ENCODE data around the gene KRTAP5-5.

KRTAP5-5 gene

DNA sequence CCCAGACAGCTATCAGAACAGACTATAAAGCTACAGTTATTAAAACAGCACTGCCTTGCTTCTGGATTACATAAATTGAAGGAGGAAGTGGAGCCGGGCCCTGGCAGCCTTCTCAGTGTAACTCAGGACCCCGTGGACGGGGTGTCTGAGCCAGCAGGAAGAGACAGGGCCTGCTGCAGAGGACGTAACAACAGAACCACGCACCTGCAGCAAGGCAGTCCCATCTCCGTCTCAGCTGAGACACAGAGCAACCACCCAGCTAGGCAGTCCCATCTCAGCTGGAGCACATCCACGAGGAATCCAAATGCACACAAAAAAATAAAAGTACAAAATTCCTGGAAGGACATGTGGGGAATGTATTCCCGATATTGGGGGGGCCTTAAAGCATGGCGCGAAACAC is 50.3 kb downstream of the KRTAP5-5 start:
- DNase-seq (ENCODE audit: low spot score), result no peak

All from SW480 (cell line).